Adrenal gland (tissue), 12 donors: ENCODE data around the gene UQCC3. TPM values are rescaled to one million over a fixed set of nuclear protein-coding genes. Genes with fewer than 3 reads are reported as not detected.
A peak's percentile ranks its signal among the peaks of the same experiment; 100 is the strongest.
"Not testable (repeated sequence)": the region's sequence is repeated elsewhere in the genome, so short reads cannot be mapped to it uniquely, and the experiment has no call there.

ENCODE experiments used
- DNase-seq, 7 donors: peaks; one replicate each; pipeline ENCODE4 v3.0.0-alpha.2; 2019 to 2020
- H3K27ac ChIP-seq, 5 donors: fragments of 200-600 bp; sonication (generic) in 4 of 5; 1 replicate in 3 of 5; 2 replicates in 2 of 5; pipeline versions ENCODE4 v1.5.1 to v1.8.0; 2016 to 2020; ENCODE audit warnings: mild to moderate bottlenecking in 1 of 5
- H3K27me3 ChIP-seq: fragments of 200-600 bp; 2 replicates; pipeline ENCODE4 v1.8.0; 2021
- H3K36me3 ChIP-seq, 2 donors: fragments of 200-600 bp; replicated peaks in 1 of 2; 1 replicate in 1 of 2; 2 replicates in 1 of 2; pipeline versions ENCODE4 v1.5.1 to v1.8.0; 2018 to 2022
- H3K4me1 ChIP-seq, 2 donors: fragments of 200-600 bp; replicated peaks in 1 of 2; 1 replicate in 1 of 2; 2 replicates in 1 of 2; pipeline versions ENCODE4 v1.5.1 to v1.8.0; 2018 to 2021
- H3K4me3 ChIP-seq, 4 donors: fragments of 200-600 bp; sonication (generic) in 3 of 4; one replicate each; pipeline ENCODE4 v1.5.1; 2016 to 2018
- H3K9me3 ChIP-seq, 3 donors: fragments of 200-600 bp; sonication (generic) in 1 of 3; replicated peaks in 1 of 3; 1 replicate in 2 of 3; 2 replicates in 1 of 3; pipeline versions ENCODE4 v1.5.1 to v1.8.0; 2016 to 2021
- POLR2A ChIP-seq, 2 donors: fragments of 450-650 bp; IDR thresholded peaks; one replicate each; pipeline ENCODE4 v1.6.1; 2017; ENCODE audit warnings: antibody characterized with exemption in 2 of 2, mild to moderate bottlenecking in 2 of 2, moderate library complexity in 1 of 2
- WGBS, 4 donors: extraction: QIAGEN DNeasy Blood & Tissue Kit in 2 of 4; methylation state at CpG; one replicate each; pipeline versions ENCODE4 v1.1.5 to v1.1.7; 2013 to 2017; 5-methylcytosine and 5-hydroxymethylcytosine counted together
- intact Hi-C, 2 donors: fragments of 100-400 bp; cut with DNase I; formaldehyde crosslinking; loops; one replicate each; pipeline versions ENCODE4 v1.14.1 to v1.15.0; 2022 to 2023
- polyA plus RNA-seq, 3 donors: library from polyadenylated mRNA; stranded (reverse); fragments of 200-250 nt in 2 of 3; fragments of 350-450 nt in 1 of 3; fragmentation: Illumina TruSeq in 1 of 3; extraction: RNeasy Lipid Tissue Mini Kit (QIAGEN cat#74804) in 1 of 3; gene quantifications; one replicate each; pipeline ENCODE4 v1.2.3, GENCODE V29; 2013 to 2014
- total RNA-seq, 9 donors: library from RNA; depleted of rRNA in 4 of 9; stranded (reverse); fragments of >200 nt in 4 of 9; fragments of 120-200 nt in 1 of 9; fragmentation: NEBNext Ultra II Directional in 1 of 9; extraction: Animal tissue kit (Norgen Biotek cat#: 25700) in 1 of 9; gene quantifications; one replicate each; pipeline versions ENCODE4 v1.1.0 to v1.2.4, GENCODE V29; 2013 to 2023
- TF ChIP-seq, protein P1 (sequence below), 6 experiments: fragments of 450-650 bp in 4 of 6; fragments of 200-600 bp in 2 of 6; sonication (generic) in 1 of 6; IDR thresholded peaks; 1 replicate in 5 of 6; 2 replicates in 1 of 6; pipeline versions ENCODE4 v1.5.1 to v1.8.0; 2016 to 2021; ENCODE audit warnings: antibody characterized with exemption in 6 of 6, mild to moderate bottlenecking in 2 of 6, moderate library complexity in 1 of 6
- donor health status: healthy with polysubstance abuse.
- donor health status: Bipolar disorder and iron deficiency.
- donor health status: DM: yes; HTN: yes; CAD: no.
- donor health status: DM: no; HTN: no; CAD: no.
- donor health status: DM: no; HTN: no; CAD: no.
- donor health status: DM: yes; HTN: yes; CAD: no.

UQCC3 gene
- total and polyA plus RNA-seq, 12 donors = 2.2 to 25.7 (median 15.8) TPM

DNA sequence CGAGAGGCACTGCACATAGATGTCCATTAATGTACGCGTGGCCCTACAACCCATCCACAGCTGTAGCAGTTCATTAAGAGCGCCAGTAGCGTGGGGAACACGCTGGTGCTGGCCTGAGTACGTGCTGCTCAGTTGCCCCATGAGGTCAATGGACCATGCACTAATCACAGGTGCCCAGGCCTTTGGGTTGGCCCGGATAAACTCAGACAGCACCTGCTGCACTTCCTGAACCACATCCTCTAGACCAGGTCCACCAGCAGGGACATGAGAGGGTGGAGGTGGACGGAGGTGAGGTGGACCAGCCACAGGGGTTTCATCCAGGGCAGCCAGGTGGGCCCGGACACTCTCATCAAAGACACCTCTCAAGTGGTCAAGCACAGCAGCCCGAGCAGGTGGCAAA is 22.0 kb upstream of the UQCC3 start:
- Histone ChIP-seq H3K4me3 (no peak overlapping the region), H3K9me3 (no peaks in the 10 kb centered on the region), H3K4me1 (peaks cover 21 to 37% of the 10 kb centered on the region in 2 donors), H3K36me3 (peaks cover 0 to 19% of the 10 kb centered on the region in 2 donors), H3K27ac (no peak overlapping the region), H3K27me3 (no peaks in the 10 kb centered on the region)
- no peak for DNase-seq
- intact Hi-C loops = no loop called here
- TF ChIP-seq POLR2A (IDR thresholded peaks at IDR 0.05) = no peak
- TF ChIP-seq, protein P1, sequence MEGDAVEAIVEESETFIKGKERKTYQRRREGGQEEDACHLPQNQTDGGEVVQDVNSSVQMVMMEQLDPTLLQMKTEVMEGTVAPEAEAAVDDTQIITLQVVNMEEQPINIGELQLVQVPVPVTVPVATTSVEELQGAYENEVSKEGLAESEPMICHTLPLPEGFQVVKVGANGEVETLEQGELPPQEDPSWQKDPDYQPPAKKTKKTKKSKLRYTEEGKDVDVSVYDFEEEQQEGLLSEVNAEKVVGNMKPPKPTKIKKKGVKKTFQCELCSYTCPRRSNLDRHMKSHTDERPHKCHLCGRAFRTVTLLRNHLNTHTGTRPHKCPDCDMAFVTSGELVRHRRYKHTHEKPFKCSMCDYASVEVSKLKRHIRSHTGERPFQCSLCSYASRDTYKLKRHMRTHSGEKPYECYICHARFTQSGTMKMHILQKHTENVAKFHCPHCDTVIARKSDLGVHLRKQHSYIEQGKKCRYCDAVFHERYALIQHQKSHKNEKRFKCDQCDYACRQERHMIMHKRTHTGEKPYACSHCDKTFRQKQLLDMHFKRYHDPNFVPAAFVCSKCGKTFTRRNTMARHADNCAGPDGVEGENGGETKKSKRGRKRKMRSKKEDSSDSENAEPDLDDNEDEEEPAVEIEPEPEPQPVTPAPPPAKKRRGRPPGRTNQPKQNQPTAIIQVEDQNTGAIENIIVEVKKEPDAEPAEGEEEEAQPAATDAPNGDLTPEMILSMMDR (IDR thresholded peaks at IDR 0.05) = no peak
- 87 to 95% (median 91%) methylated on average over 9 to 11 of the region's 11 CpGs for WGBS, 4 donors

DNA sequence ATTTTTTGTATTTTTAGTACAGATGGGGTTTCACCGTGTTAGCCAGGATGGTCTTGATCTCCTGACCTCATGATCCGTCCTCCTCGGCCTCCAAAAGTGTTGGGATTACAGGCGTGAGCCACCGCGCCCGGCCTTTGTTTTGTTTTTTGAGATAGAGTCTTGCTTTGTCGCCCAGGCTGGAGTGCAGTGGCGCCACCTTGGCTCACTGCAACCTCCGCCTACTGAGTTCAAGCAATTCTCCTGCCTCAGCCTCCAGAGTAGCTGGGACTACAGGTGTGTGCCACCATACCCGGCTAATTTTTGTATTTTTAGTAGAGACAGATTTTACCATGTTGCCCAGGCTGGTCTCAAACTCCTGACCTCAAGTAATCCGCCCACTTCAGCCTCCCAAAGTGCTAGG is 21.2 kb upstream of the UQCC3 start:
- H3K27ac ChIP-seq, H3K4me3 ChIP-seq, H3K27me3 ChIP-seq, DNase-seq, H3K9me3 ChIP-seq, intact Hi-C loops: not testable (repeated sequence)
- peaks cover 0 to 18% of the 10 kb centered on the region in 2 donors for H3K36me3 ChIP-seq
- H3K4me1 ChIP-seq = peaks cover 21 to 30% of the 10 kb centered on the region in 2 donors
- WGBS, 4 donors = 88 to 97% (median 93%) methylated on average over 12 of the region's 12 CpGs

DNA sequence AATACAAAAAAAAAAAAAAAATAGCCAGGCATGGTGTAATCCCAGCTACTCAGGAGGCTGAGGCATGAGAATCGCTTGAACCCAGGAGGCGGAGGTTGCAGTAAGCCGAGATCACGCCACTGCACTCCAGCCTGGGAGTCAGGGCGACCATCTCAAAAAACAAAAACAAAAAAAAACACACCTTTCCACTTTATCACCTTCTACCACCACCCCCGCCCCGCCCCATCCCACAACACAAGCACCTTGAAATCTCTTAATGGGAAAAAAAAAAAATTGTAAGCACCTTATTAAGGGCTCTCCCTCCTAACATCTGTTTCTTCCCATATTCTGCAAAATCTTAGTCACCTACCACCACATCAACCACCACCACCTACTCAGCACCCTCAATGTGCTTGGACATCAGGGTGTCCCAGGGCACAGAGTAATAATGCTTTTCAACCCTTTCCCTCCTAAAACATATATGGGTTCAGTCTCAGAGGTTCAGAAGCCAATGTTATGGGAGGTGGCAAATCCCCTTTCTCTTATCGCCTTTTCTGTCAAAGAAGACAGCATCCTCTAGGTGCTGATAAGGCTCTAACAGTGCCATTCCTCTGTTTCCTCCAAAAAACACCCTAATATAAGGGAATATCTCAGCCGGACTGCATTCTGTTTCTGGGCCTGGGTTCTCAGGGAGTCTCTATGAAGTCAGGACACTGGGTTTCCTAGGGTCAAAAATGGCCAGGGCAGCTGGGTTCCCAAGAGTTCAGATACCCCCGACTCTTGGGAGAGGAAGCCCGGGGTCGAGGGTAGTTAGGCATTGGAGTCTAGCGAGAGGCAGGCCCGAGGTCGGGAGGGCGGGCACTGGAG is 19.1 kb upstream of the UQCC3 start:
- intact Hi-C loops = no loop called here
- Histone ChIP-seq H3K4me1 (peaks cover 10 to 17% of the 10 kb centered on the region in 2 donors), H3K4me3 (peak overlapping the region; percentile 5 to 90 (median 78)), H3K27me3 (no peaks in the 10 kb centered on the region), H3K9me3 (no peaks in the 10 kb centered on the region), H3K27ac (peak overlapping the region; percentile 47 to 95 (median 73)), H3K36me3 (peaks cover 0 to 18% of the 10 kb centered on the region in 2 donors)
- DNase-seq = no peak
- TF ChIP-seq, protein P1 (IDR thresholded peaks at IDR 0.05) = no peak
- no peak for TF ChIP-seq POLR2A (IDR thresholded peaks at IDR 0.05)
- 37 to 62% (median 39%) methylated on average over 10 to 16 of the region's 16 CpGs for WGBS, 4 donors

DNA sequence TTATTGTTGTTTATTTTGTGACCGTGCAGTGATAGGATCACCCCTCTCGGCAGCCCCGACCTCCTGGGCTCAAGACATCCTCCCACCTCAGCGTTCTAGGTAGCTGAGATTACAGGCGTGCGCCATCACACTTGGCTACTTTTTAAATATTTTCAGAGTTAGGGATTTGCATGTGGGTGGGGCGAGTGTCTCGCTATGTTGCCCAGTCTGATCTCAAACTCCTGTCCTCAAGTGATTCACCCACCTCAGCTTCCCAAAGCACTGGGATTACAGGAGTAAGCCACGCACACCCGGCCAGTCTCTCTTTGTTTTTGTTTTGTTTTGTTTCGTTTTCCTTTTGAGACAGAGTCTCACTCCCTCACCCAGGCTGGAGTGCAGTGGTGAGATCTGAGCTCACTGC is 17.2 kb upstream of the UQCC3 start:
- no peak for DNase-seq
- 84 to 85% (median 84%) methylated on average over 11 of the region's 11 CpGs for WGBS, 4 donors
- peaks cover 0 to 3% of the 10 kb centered on the region in 2 donors for H3K36me3 ChIP-seq
- H3K9me3 ChIP-seq = no peaks in the 10 kb centered on the region
- H3K27me3 ChIP-seq = no peaks in the 10 kb centered on the region
- H3K27ac ChIP-seq = no peak overlapping the region
- intact Hi-C loops = no loop called here
- H3K4me3 ChIP-seq = no peak overlapping the region
- TF ChIP-seq, protein P1 (IDR thresholded peaks at IDR 0.05) = no peak
- no peak for TF ChIP-seq POLR2A (IDR thresholded peaks at IDR 0.05)
- H3K4me1 ChIP-seq = peaks cover 10 to 14% of the 10 kb centered on the region in 2 donors
